HEK293T (cell line): Measurements from ENCODE around the gene SARS2.

ENCODE experiments used
- ARNT ChIP-seq: fragments of 450-650 bp; IDR thresholded peaks from 2 replicates; pipeline ENCODE4 v1.6.1; 2017; ENCODE audit warnings: mild to moderate bottlenecking
- BHLHE40 ChIP-seq: fragments of 450-650 bp; IDR thresholded peaks from 2 replicates; pipeline ENCODE4 v1.6.1; 2016; ENCODE audit warnings: mild to moderate bottlenecking, moderate library complexity, borderline replicate concordance
- CTBP1 ChIP-seq: fragments of 450-650 bp; IDR thresholded peaks from 2 replicates; pipeline ENCODE4 v1.6.1; 2016; ENCODE audit warnings: borderline replicate concordance
- ELF4 ChIP-seq: fragments of 450-650 bp; IDR thresholded peaks from 2 replicates; pipeline ENCODE4 v1.6.1; 2017; ENCODE audit warnings: antibody characterized with exemption
- FOXA1 ChIP-seq: fragments of 450-650 bp; IDR thresholded peaks from 2 replicates; pipeline ENCODE4 v1.6.1; 2016; ENCODE audit warnings: mild to moderate bottlenecking
- FOXM1 ChIP-seq: fragments of 450-650 bp; IDR thresholded peaks from 2 replicates; pipeline ENCODE4 v1.6.1; 2017; ENCODE audit warnings: mild to moderate bottlenecking, borderline replicate concordance
- HDGF ChIP-seq: fragments of 450-650 bp; IDR thresholded peaks from 2 replicates; pipeline ENCODE4 v1.6.1; 2017; ENCODE audit warnings: antibody characterized with exemption, borderline replicate concordance
- NFRKB ChIP-seq: fragments of 450-650 bp; IDR thresholded peaks from 2 replicates; pipeline ENCODE4 v1.6.1; 2016; ENCODE audit warnings: mild to moderate bottlenecking, moderate library complexity
- SP1 ChIP-seq: fragments of 450-650 bp; IDR thresholded peaks from 2 replicates; pipeline ENCODE4 v1.6.1; 2017
- SUZ12 ChIP-seq: fragments of 450-650 bp; IDR thresholded peaks from 2 replicates; pipeline ENCODE4 v1.6.1; 2016; ENCODE audit warnings: mild to moderate bottlenecking
- TARDBP ChIP-seq: fragments of 450-650 bp; IDR thresholded peaks from 2 replicates; pipeline ENCODE4 v1.6.1; 2016
- ZNF384 ChIP-seq: fragments of 450-650 bp; IDR thresholded peaks from 2 replicates; pipeline ENCODE4 v1.6.1; 2016
- TF ChIP-seq, protein P1 (sequence below): fragments of 450-650 bp; IDR thresholded peaks from 2 replicates; pipeline ENCODE4 v1.6.1; 2016

DNA sequence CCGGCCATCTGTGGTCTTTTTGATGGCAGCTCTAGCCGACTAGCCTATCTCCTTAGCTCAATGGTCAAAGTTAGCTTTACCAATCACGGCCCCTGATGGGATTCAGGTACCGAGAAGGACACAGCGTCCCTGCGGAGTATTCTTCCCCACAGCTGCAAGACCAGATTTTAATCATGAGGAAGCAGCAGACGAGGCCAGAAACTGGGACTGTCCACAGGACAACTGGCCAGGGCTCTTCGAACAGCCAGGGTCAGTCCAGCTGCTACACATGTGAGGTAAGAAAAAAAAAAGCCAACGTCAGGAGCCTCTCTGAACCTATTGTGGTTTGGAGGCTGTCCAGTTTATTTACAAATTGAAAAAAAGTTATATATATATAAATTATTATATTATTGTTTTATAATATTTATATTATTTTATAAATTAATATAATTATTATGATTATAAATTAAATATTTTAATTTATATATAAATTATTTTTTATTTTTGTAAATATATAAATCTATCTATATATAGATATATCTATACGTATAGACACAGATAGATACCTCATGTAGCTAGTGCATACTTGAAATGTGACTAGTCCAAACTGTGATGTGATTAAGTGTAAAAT lies 63.3 kb downstream of the SARS2 start:
- no peak for TF ChIP-seq SP1
- TF ChIP-seq FOXM1: no peak
- TF ChIP-seq SUZ12: no peak
- TF ChIP-seq, protein P1, sequence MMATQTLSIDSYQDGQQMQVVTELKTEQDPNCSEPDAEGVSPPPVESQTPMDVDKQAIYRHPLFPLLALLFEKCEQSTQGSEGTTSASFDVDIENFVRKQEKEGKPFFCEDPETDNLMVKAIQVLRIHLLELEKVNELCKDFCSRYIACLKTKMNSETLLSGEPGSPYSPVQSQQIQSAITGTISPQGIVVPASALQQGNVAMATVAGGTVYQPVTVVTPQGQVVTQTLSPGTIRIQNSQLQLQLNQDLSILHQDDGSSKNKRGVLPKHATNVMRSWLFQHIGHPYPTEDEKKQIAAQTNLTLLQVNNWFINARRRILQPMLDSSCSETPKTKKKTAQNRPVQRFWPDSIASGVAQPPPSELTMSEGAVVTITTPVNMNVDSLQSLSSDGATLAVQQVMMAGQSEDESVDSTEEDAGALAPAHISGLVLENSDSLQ: no peak
- no peak for TF ChIP-seq TARDBP
- no peak for TF ChIP-seq CTBP1
- no peak for TF ChIP-seq ELF4
- no peak for TF ChIP-seq ARNT
- no peak for TF ChIP-seq BHLHE40
- TF ChIP-seq HDGF: no peak
- TF ChIP-seq NFRKB: no peak
- TF ChIP-seq ZNF384: no peak
- TF ChIP-seq FOXA1: no peak
